Smooth muscle cell of the brain vasculature (primary cell): ENCODE measurements around the gene GAS6.
"Not testable (repeated sequence)": the region's sequence is repeated elsewhere in the genome, so short reads cannot be mapped to it uniquely, and the experiment has no call there.

Experiments used
- DNase-seq: peaks from one replicate; pipeline ENCODE4 v3.0.0-alpha.2; 2012; ENCODE audit warnings: low read depth, low spot score

GAS6 gene

GRCh38 chr13:113806104-113806471, 57.8 kb downstream of the GAS6 start:
- DNase-seq: no peak

- DNase-seq: no peak
These were observed 58.3 kb downstream of the GAS6 start for GRCh38 chr13:113805431-113806103.

GRCh38 chr13:113804703-113805430, 59.0 kb downstream of the GAS6 start:
- DNase-seq: no peak

GRCh38 chr13:113804017-113804702, 59.7 kb downstream of the GAS6 start:
- DNase-seq: no peak

GRCh38 chr13:113803409-113804016, 60.4 kb downstream of the GAS6 start:
- DNase-seq: no peak

- DNase-seq: no peak
These were observed 61.1 kb downstream of the GAS6 start for GRCh38 chr13:113802761-113803160.

- no peak for DNase-seq
These were observed 61.8 kb downstream of the GAS6 start for GRCh38 chr13:113802090-113802531.

GRCh38 chr13:113801289-113801961, 62.5 kb downstream of the GAS6 start:
- DNase-seq: no peak

- DNase-seq: no peak
These were observed 63.3 kb downstream of the GAS6 start for GRCh38 chr13:113800576-113800926.

GRCh38 chr13:113798200-113798811, 65.6 kb downstream of the GAS6 start:
- no peak for DNase-seq

- no peak for DNase-seq
These were observed 66.8 kb downstream of the GAS6 start for GRCh38 chr13:113796964-113797676.

GRCh38 chr13:113796211-113796963, 67.5 kb downstream of the GAS6 start:
- DNase-seq: no peak

- not testable (repeated sequence) for DNase-seq
These were observed 68.5 kb downstream of the GAS6 start for GRCh38 chr13:113795362-113795761.

- no peak for DNase-seq
These were observed 69.1 kb downstream of the GAS6 start for GRCh38 chr13:113794764-113795173.

GRCh38 chr13:113794086-113794485, 69.8 kb downstream of the GAS6 start:
- no peak for DNase-seq

GRCh38 chr13:113793718-113794085, 70.2 kb downstream of the GAS6 start:
- no peak for DNase-seq

- DNase-seq: no peak
These were observed 70.8 kb downstream of the GAS6 start for GRCh38 chr13:113792886-113793717.

GRCh38 chr13:113792236-113792770, 71.6 kb downstream of the GAS6 start:
- no peak for DNase-seq

GRCh38 chr13:113791761-113792160, 72.1 kb downstream of the GAS6 start:
- DNase-seq: no peak
